Left renal pelvis (tissue), 4 donors: ENCODE measurements around the gene FBN1. TPM values are rescaled to one million over a fixed set of nuclear protein-coding genes. Genes with fewer than 3 reads are reported as not detected.

Experiments
- DNase-seq, 4 donors: peaks; one replicate each; pipeline ENCODE4 v3.0.0-alpha.2; 2013; ENCODE audit warnings: low read depth in 4 of 4, low spot score in 3 of 4
- polyA plus RNA-seq, 4 donors: library from polyadenylated mRNA; unstranded; fragments of 120-200 nt; gene quantifications; one replicate each; pipeline ENCODE4 v1.2.1, GENCODE V29; 2013; ENCODE audit not compliant: insufficient read length in 4 of 4

Gene FBN1
- polyA plus RNA-seq, 4 donors: 67.6 to 462 (median 133) TPM

- no peak for DNase-seq
Measured at GRCh38 chr15:48411971-48412591, 233.4 kb downstream of the FBN1 start.

- DNase-seq: no peak
Measured at GRCh38 chr15:48409623-48410022, 235.9 kb downstream of the FBN1 start.

GRCh38 chr15:48408327-48408726 lies 237.2 kb downstream of the FBN1 start:
- DNase-seq: no peak

- no peak for DNase-seq
Measured at GRCh38 chr15:48407646-48408045, 237.9 kb downstream of the FBN1 start.

- DNase-seq: no peak
Measured at GRCh38 chr15:48406911-48407310, 238.6 kb downstream of the FBN1 start.

GRCh38 chr15:48406266-48406891 lies 239.1 kb downstream of the FBN1 start:
- no peak for DNase-seq

- no peak for DNase-seq
Measured at GRCh38 chr15:48402427-48403177, 242.9 kb downstream of the FBN1 start.

GRCh38 chr15:48400086-48400485 lies 245.4 kb downstream of the FBN1 start:
- DNase-seq: no peak

GRCh38 chr15:48397841-48398240 lies 247.7 kb downstream of the FBN1 start:
- no peak for DNase-seq

- no peak for DNase-seq
Measured at GRCh38 chr15:48396020-48396419, 249.5 kb downstream of the FBN1 start.

GRCh38 chr15:48395521-48396011 lies 249.9 kb downstream of the FBN1 start:
- DNase-seq: no peak

GRCh38 chr15:48394970-48395369 lies 250.5 kb downstream of the FBN1 start:
- no peak for DNase-seq

GRCh38 chr15:48393645-48394506 lies 251.6 kb downstream of the FBN1 start:
- peak in 1 of 4 donors; percentile 47 for DNase-seq

GRCh38 chr15:48392356-48392755 lies 253.2 kb downstream of the FBN1 start:
- no peak for DNase-seq

- DNase-seq: no peak
Measured at GRCh38 chr15:48391950-48392349, 253.6 kb downstream of the FBN1 start.

GRCh38 chr15:48389691-48390143 lies 255.8 kb downstream of the FBN1 start:
- no peak for DNase-seq

- DNase-seq: no peak
Measured at GRCh38 chr15:48388910-48389309, 256.6 kb downstream of the FBN1 start.

GRCh38 chr15:48388016-48388851 lies 257.3 kb downstream of the FBN1 start:
- no peak for DNase-seq

GRCh38 chr15:48385031-48385830 lies 260.3 kb downstream of the FBN1 start:
- no peak for DNase-seq
